ENCODE measurements around the gene PACS1.

PACS1 gene

DNA sequence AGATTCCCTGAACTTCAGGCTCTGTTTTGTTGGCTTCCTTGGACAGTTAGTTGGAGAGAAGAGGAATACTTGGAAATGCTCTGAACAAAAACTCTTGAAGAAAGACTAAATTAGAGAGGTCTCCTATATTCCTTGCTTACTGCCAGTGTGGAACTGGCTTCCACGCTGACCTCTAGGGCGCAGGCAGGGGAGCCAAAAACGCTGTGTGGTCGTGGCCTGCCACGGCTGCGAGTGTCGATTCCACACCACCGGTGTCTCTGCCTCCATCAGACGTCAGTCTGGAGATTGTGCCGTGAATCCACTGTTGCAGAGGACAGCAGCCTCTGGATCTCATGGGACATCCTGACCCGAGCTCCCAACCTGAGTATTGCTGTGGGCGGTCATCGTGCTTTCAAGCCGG is 160.9 kb downstream of the PACS1 start:
- TF ChIP-seq, protein P1, sequence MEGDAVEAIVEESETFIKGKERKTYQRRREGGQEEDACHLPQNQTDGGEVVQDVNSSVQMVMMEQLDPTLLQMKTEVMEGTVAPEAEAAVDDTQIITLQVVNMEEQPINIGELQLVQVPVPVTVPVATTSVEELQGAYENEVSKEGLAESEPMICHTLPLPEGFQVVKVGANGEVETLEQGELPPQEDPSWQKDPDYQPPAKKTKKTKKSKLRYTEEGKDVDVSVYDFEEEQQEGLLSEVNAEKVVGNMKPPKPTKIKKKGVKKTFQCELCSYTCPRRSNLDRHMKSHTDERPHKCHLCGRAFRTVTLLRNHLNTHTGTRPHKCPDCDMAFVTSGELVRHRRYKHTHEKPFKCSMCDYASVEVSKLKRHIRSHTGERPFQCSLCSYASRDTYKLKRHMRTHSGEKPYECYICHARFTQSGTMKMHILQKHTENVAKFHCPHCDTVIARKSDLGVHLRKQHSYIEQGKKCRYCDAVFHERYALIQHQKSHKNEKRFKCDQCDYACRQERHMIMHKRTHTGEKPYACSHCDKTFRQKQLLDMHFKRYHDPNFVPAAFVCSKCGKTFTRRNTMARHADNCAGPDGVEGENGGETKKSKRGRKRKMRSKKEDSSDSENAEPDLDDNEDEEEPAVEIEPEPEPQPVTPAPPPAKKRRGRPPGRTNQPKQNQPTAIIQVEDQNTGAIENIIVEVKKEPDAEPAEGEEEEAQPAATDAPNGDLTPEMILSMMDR (IDR thresholded peaks at IDR 0.05; ENCODE audit: low read depth, low read length): no peak

DNA sequence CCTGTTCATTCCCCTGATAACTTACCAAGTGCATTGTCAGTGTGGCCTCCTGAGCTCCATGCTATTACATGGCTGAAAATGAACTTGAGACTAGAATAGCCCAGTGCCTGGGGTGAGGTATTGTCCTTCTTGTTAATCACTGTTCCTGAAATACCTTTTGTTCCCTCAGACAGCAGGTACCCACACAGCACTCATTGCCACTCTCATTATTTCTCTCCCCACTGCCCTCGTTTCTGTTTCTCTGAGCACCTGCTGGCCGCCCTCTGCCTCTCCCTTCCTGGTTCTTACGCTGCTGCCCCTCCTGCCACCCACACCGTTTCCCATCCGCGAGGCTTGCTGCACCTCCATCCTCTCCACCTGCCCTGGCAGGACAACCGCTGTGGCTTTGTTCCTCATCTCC is 161.5 kb downstream of the PACS1 start:
- TF ChIP-seq, protein P1 (IDR thresholded peaks at IDR 0.05; ENCODE audit: low read depth, low read length): no peak
- no peak overlapping the region for H3K4me3 ChIP-seq (ENCODE audit: low read depth, low read length)

More for the DNA sequence above, 160.9 kb downstream of the PACS1 start:
- H3K4me3 ChIP-seq (ENCODE audit: low read depth, low read length): no peak overlapping the region

DNA sequence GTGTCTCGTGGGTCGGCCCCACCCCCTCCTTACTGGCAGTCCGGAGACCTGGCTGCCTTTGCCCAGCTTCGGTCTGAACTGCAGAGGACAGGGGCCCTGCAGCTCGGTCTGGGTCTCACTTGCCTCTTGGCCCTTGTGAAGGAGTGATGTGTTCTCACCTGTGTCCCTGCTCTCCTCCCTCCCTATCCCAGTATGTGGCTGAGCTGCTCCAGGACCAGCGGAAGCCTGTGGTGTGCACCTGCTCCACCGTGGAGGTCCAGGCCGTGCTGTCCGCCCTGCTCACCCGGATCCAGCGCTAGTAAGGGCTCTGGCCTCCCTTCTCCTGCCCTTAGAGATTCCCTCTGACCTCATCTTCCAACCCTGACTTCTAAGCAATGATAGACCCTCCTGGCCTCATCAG is 162.7 kb downstream of the PACS1 start:
- TF ChIP-seq, protein P1 (IDR thresholded peaks at IDR 0.05; ENCODE audit: low read depth, low read length): no peak
- no peak overlapping the region for H3K4me3 ChIP-seq (ENCODE audit: low read depth, low read length)

DNA sequence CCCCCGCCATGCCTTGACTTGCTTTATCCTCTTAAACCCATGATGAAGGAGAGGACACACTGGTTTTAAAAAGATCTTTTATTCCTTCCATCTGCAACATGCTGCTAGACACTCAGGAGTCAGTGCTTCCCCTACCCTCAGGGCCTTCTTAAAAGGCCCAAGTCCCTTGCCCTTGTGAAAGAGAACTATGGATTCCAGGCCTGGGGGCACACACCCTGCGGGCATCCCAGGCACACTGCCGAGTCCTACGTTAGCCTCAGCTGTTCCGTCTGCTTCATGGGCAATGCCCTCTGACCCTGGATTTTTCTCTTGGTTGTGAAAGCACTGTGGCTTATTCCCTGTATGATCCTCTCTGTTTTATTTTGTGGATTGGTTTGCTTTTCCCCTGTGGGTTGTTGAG is 163.2 kb downstream of the PACS1 start:
- H3K4me3 ChIP-seq (ENCODE audit: low read depth, low read length): no peak overlapping the region
- TF ChIP-seq, protein P1 (IDR thresholded peaks at IDR 0.05; ENCODE audit: low read depth, low read length): no peak

GRCh38 chr11:66235141-66235540 is 165.1 kb downstream of the PACS1 start:
- H3K4me3 ChIP-seq (ENCODE audit: low read depth, low read length): no peak overlapping the region
- TF ChIP-seq, protein P1 (IDR thresholded peaks at IDR 0.05; ENCODE audit: low read depth, low read length): no peak

DNA sequence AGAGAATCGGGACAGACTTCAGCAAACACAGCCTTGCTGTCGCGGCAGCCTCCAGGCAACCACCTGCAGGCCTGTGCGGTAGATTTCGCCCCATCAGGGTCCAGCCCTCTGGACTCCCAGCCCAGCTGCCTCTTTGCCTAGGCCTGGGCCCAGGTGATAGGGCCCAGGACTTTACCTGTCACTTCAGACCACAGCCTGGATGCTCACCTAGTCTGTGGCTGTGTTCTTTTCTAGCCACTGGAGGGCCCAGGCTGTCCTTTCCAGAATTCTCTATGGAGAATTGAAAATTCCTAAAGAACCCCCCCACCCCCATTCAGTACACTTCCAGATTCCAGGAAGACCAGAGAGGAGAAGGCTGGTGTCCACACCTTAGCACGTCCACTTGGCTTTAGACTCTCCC is 167.8 kb downstream of the PACS1 start:
- H3K4me3 ChIP-seq (ENCODE audit: low read depth, low read length): no peak overlapping the region
- TF ChIP-seq, protein P1 (IDR thresholded peaks at IDR 0.05; ENCODE audit: low read depth, low read length): no peak

- TF ChIP-seq, protein P1 (IDR thresholded peaks at IDR 0.05; ENCODE audit: low read depth, low read length): no peak
- H3K4me3 ChIP-seq (ENCODE audit: low read depth, low read length): no peak overlapping the region
Measured at GRCh38 chr11:66238786-66239413, 168.8 kb downstream of the PACS1 start.
